Motor neuron (in vitro differentiated cells): ENCODE results near the gene ZNF827. TPM values are rescaled to one million over a fixed set of nuclear protein-coding genes. Genes with fewer than 3 reads are reported as not detected.

Experiments used
- ATAC-seq, 8 experiments: fragments of 200-7000 bp; cut with Tn5 transposase; replicated peaks in 6 of 8; 2 replicates each; pipeline ENCODE4 v1.8.0; 2021; ENCODE audit warnings: mild to moderate bottlenecking in 8 of 8, moderate library complexity in 8 of 8
- H3K27ac ChIP-seq, 2 donors: fragments of 250-450 bp; sonication (Bioruptor Pico); 2 replicates each; pipeline ENCODE4 v1.9.0; 2021; ENCODE audit warnings: antibody characterized with exemption in 2 of 2, mild to moderate bottlenecking in 2 of 2, moderate library complexity in 1 of 2
- H3K4me1 ChIP-seq, 2 donors: fragments of 250-450 bp; sonication (Bioruptor Pico); replicated peaks in 1 of 2; 2 replicates each; pipeline ENCODE4 v1.6.1; 2021; ENCODE audit warnings: antibody characterized with exemption in 2 of 2, mild to moderate bottlenecking in 2 of 2, moderate library complexity in 1 of 2
- H3K4me3 ChIP-seq, 5 donors: fragments of 250-450 bp; sonication (Bioruptor Pico); 2 replicates each; pipeline ENCODE4 v1.9.0; 2021; ENCODE audit warnings: antibody characterized with exemption in 5 of 5, mild to moderate bottlenecking in 5 of 5, moderate library complexity in 4 of 5
- WGBS, 10 experiments: fragments of 450-650 bp; shearing (Covaris generic); methylation state at CpG; one replicate each; pipeline ENCODE4 v1.0.0; 2022; 5-methylcytosine and 5-hydroxymethylcytosine counted together
- in situ Hi-C, 9 experiments: fragments of 400-800 bp; cut with MboI; loops; one replicate each; pipeline ENCODE4 v1.15.0; 2021; ENCODE audit warnings: low sequenced_read_pairs in 9 of 9, low pct_unique_long_range_greater_than_20kb in 2 of 9; ENCODE audit not compliant: unreplicated experiment in 9 of 9
- total RNA-seq, 8 experiments: library from RNA; unstranded; fragments of 300-600 nt; gene quantifications; 2 replicates each; pipeline versions ENCODE4 v1.2.3 to v1.2.4, GENCODE V29; 2022

The ZNF827 gene
- total RNA-seq, 8 experiments from 2014 or later = 13.8 to 40.6 (median 20.6) TPM

DNA sequence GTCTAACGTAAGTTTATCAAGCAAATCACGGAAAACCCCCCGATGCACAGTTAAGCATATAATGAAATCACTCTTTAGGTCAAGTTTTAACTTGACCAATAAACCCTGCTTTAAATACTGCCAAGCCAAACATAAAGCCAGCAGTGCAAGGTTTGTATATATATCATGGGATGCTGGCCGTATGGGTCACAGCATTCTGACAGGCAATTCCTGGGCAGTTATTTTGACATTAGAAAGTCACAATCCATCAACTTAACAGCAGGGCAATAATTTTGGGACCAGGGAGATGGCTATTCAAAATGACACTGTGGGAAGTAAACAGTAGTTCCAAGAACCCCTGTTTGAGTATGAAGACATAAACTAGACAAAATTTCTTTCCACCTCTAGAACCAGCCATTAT lies 116.9 kb downstream of the ZNF827 start:
- in situ Hi-C loops = no loop called here
- 60 to 100% (median 79%) methylated on average over 2 to 4 of the region's 4 CpGs; no CpG with 5 or more reads in 1 of the 10 experiments for WGBS, 10 experiments
- no peak overlapping the region for H3K4me3 ChIP-seq
- H3K4me1 ChIP-seq = peaks cover 19 to 39% of the 10 kb centered on the region in 2 donors
- no peak for ATAC-seq
- H3K27ac ChIP-seq = no peak overlapping the region

DNA sequence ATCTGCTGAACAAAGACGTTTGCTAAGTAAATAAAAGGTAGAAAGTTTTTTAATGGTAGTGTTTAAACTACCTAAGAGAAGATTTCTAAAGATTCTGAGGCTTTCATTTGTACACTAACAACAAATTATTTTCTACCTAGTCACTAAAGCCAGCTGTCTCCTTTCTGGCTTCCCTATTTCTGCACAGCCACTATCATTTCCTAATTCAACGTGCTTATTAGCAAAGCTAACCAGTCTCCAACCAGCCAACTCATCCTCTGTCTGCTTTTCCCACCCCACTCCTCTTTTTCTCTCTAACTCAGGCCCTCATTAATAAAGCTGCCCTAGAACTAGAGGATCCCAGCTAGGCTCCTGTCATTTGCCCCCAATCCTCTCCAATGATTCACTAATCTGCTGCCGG lies 118.2 kb downstream of the ZNF827 start:
- Histone ChIP-seq H3K27ac (no peak overlapping the region), H3K4me1 (peaks cover 19 to 39% of the 10 kb centered on the region in 2 donors), H3K4me3 (no peak overlapping the region)
- in situ Hi-C loops = no loop called here
- 60 to 100% (median 75%) methylated on average over 1 to 3 of the region's 3 CpGs; no CpG with 5 or more reads in 1 of the 10 experiments for WGBS, 10 experiments
- no peak for ATAC-seq

DNA sequence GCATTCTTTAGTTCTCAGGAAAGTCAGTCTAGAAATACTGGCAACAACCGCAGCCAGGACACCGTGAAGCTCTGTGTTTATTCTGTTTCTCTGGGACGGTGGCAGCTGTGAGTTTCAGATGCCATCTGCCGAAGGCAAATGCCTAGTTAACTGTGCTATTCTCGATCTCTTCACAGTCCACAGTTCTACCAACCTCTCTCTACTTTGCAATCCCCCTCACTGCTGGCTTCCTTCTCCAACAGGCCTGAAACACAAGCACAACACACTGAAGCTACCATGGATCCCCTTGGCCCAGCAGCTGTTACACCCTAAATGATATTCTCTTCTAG lies 118.8 kb downstream of the ZNF827 start:
- whole genome bisulfite sequencing, 10 experiments = 72 to 100% (median 92%) methylated on average over 2 to 5 of the region's 5 CpGs; no CpG with 5 or more reads in 3 of the 10 experiments
- in situ Hi-C loops = no loop called here
- Histone ChIP-seq H3K4me3 (no peak overlapping the region), H3K4me1 (peaks cover 19 to 39% of the 10 kb centered on the region in 2 donors), H3K27ac (peak overlapping the region in 1 of 2 donors; percentile 34)
- ATAC-seq = peak in 3 of 8 experiments; percentile 21 to 85 (median 46)

DNA sequence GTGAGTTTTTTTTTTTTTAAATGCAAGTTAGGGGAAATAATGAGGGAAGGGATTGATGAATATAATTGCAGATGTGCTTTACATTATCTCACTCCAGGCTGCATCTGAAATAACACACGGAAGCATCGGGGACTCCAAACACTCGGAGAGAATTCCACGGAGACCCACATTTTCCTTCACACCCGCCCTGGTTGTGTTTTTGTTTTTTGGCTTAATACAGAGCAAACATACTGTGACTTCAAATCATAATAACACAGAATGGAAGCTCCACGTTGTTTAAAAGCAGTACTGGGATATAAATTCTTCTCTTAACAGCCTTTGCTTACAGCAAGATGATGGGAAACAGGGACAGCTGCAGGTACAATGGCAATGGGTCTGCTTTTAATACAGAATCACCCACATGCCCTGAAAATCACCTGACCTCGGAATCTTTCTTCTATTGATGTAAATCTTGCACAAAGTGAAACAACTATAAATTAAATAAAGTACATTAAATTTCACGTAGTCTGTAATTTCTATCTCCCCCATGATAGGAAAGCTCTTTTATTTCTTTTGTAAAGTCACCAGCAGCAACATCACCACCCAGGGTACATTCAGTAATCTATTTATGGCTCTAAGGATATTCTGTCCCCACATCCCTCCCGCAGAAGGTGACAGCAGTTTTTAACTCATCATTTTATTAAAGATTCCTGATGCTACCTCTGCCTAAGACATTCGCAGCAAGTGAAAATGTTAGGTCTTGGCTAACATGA lies 119.3 kb downstream of the ZNF827 start:
- peaks cover 16 to 35% of the 10 kb centered on the region in 2 donors for H3K4me1 ChIP-seq
- peak overlapping the region in 1 of 2 donors; percentile 34 for H3K27ac ChIP-seq
- no peak overlapping the region for H3K4me3 ChIP-seq
- WGBS, 10 experiments = 49 to 100% (median 93%) methylated on average over 2 to 10 of the region's 10 CpGs; no CpG with 5 or more reads in 1 of the 10 experiments
- in situ Hi-C loops = no loop called here
- peak in 1 of 8 experiments; percentile 5 for ATAC-seq

DNA sequence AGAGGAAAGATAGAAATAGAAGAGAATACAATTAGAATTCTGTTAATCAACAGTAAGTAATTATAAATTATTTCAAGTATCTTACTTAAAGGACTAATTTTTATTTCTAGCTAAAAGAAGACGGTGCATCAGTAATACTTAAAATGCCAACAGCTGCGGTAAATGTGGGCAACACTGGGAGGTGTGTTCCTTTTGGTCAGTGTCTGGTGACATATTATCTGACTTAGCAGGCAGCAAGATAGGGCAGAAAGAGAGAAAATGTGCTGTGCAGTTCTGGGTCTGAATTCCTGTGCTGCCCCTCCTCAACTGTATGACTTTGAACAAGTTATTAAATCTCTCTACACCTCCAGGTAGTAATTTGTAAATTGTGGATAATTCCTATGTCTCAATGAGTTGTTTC lies 120.6 kb downstream of the ZNF827 start:
- Histone ChIP-seq H3K4me3 (no peak overlapping the region), H3K27ac (no peak overlapping the region), H3K4me1 (peaks cover 5 to 23% of the 10 kb centered on the region in 2 donors)
- WGBS, 10 experiments = 94 to 100% (median 100%) methylated on average over 1 to 2 of the region's 2 CpGs; no CpG with 5 or more reads in 2 of the 10 experiments
- ATAC-seq = no peak
- in situ Hi-C loops = no loop called here

DNA sequence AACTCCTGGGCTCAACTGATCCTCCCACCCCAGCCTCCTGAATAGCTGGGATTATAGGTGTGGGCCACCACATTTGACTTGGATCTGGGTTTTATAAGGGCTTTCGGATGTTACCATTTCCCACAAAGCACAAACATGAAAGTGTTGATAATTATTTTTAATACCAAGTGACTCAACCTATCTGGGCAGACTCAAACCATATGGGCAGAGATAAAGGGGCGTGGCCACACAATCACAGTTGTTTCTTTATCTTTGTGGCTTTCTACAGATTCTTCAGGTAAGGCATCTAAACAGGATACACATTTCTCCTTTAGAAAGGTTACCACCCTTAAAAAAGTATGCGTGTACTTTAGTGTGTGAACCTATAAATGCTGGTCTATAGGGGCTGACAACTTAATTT lies 122.5 kb downstream of the ZNF827 start:
- no peak overlapping the region for H3K4me3 ChIP-seq
- H3K4me1 ChIP-seq = peaks cover 0 to 13% of the 10 kb centered on the region in 2 donors
- H3K27ac ChIP-seq = no peak overlapping the region
- in situ Hi-C loops = no loop called here
- WGBS, 10 experiments = 66 to 100% (median 93%) methylated on average over 1 to 3 of the region's 3 CpGs; no CpG with 5 or more reads in 2 of the 10 experiments
- no peak for ATAC-seq

DNA sequence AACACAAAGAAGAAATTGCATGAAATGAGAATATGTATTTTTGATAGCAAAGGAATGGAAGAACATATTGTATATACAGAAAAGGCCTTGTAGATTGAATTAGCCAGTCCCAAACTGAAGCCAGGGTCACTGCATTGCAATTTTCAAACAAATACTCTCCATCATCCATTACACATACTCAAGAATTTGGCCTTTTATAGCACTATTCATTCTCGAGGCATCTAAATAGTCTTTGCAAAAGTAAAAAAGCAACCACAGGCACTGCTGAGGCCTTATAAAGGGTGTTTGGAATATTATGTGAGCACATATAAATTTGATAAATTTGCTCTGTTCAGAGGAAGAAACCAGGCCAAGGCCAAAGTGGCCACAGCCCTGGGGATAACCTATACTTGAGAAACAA lies 123.0 kb downstream of the ZNF827 start:
- no peak for ATAC-seq
- peaks cover 0 to 13% of the 10 kb centered on the region in 2 donors for H3K4me1 ChIP-seq
- no peak overlapping the region for H3K4me3 ChIP-seq
- 0 to 100% (median 86%) methylated on average over 1 of the region's 1 CpG; no CpG with 5 or more reads in 4 of the 10 experiments for WGBS, 10 experiments
- in situ Hi-C loops = no loop called here
- no peak overlapping the region for H3K27ac ChIP-seq

DNA sequence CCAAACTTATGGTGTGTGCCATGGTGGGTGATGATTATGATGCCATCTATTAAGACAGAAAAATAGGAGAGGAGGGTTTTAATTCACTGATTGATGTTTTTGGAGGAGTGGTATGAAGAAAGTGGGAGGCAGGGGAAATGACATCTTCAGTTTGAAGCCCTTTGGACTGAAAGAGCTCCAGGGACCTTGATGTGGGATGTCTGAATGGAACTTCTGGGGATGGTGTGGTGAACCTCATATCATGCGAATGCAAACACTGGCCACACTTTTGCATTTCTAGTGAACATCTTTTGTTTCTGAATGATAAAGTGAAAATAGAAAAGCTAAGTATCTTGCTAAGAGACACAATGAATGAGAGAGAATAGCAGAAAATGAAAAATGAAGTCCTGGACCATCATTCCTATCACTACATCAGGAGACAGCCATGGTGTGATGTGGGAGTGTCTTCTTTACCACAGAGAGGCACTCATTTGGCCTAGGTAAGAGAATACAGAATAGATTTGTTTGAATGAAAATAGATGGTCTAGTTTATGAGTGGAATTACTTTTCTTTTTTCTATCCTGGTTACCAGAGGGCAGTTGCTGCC lies 123.5 kb downstream of the ZNF827 start:
- Histone ChIP-seq H3K4me1 (peaks cover 0 to 13% of the 10 kb centered on the region in 2 donors), H3K4me3 (no peak overlapping the region), H3K27ac (no peak overlapping the region)
- WGBS, 10 experiments = 67 to 100% (median 100%) methylated on average over 1 of the region's 1 CpG; no CpG with 5 or more reads in 1 of the 10 experiments
- in situ Hi-C loops = no loop called here
- no peak for ATAC-seq

DNA sequence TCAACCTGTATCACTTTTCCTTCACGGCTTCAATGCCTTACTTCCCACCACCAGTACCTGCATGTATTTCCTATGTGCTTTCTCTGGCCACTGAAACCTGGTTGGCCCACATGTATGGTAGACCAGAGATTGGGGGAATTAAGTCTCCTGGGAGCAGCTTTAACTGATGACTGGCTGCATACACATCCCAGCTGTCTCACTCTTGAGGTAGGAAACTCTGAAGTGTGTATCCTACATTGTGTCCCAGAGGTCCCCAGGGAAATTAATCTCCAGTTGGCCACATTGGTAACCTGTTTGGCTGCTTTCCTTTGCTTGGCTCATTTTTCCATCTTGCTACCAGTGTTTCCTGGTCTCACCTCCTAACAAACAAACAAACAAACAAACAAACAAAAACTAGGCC lies 124.4 kb downstream of the ZNF827 start:
- no peak overlapping the region for H3K27ac ChIP-seq
- ATAC-seq = no peak
- no peak overlapping the region for H3K4me3 ChIP-seq
- in situ Hi-C loops = no loop called here
- WGBS, 10 experiments = 100% methylated on average over 1 of the region's 1 CpG; no CpG with 5 or more reads in 7 of the 10 experiments
- H3K4me1 ChIP-seq = peaks cover 0 to 7% of the 10 kb centered on the region in 2 donors

DNA sequence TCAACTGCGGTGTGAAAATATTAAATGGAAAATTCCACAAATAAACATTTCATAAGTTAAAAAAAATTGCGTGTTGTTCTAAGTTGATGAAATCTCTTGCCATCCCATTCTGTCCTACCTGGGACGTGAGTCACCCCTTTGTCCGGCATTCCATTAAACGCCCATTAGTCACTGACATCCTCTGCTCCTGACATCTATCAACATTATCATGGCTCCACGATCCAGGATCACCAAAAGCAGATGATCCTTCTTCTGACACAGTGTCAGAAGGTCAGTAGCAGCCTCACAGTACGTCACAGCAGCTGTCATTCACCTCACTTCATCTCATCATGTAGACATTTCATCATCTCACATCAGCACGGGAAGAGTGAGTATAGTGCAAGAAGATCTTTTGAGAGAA lies 125.7 kb downstream of the ZNF827 start:
- H3K4me1 ChIP-seq = peaks cover 2 to 8% of the 10 kb centered on the region in 2 donors
- peak in 5 of 8 experiments; percentile 10 to 54 (median 20) for ATAC-seq
- no peak overlapping the region for H3K4me3 ChIP-seq
- in situ Hi-C loops = no loop called here
- WGBS, 10 experiments = 64 to 100% (median 84%) methylated on average over 1 to 8 of the region's 8 CpGs
- no peak overlapping the region for H3K27ac ChIP-seq

DNA sequence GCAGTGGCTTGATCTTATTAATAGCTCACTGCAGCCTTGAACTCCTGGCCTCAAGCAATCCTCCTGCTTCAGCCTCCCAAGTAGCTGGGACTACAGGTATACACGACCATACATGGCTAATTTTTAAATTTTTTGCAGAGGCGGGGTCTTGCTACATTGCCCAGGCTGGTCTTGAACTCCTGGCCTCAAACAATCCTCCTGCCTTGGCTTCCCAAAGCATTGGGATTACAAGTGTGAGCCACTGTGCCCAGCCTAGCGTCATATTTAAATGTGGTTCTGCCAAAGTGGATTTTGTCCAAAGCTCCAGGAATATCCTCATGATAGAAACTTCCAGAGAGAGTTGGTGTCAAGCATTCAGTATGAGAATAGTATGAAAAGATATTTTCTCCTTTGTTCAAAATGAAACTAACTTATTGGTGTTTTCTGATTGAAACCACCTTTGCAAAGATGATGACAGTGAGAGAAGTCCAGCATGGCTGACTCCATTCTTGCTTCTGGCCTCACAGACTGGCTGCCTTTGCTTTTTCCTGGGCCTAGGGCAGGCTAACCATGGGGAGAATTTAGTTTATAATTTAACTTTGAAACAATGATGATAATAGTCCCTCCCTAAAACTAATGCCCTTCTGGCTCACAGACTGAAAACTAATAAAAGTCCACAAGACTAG lies 129.6 kb downstream of the ZNF827 start:
- Histone ChIP-seq H3K4me3 (no peak overlapping the region), H3K27ac (no peak overlapping the region), H3K4me1 (peaks cover 2 to 8% of the 10 kb centered on the region in 2 donors)
- 83 to 100% (median 90%) methylated on average over 1 to 3 of the region's 3 CpGs; no CpG with 5 or more reads in 4 of the 10 experiments for WGBS, 10 experiments
- ATAC-seq = no peak
- in situ Hi-C loops = no loop called here

DNA sequence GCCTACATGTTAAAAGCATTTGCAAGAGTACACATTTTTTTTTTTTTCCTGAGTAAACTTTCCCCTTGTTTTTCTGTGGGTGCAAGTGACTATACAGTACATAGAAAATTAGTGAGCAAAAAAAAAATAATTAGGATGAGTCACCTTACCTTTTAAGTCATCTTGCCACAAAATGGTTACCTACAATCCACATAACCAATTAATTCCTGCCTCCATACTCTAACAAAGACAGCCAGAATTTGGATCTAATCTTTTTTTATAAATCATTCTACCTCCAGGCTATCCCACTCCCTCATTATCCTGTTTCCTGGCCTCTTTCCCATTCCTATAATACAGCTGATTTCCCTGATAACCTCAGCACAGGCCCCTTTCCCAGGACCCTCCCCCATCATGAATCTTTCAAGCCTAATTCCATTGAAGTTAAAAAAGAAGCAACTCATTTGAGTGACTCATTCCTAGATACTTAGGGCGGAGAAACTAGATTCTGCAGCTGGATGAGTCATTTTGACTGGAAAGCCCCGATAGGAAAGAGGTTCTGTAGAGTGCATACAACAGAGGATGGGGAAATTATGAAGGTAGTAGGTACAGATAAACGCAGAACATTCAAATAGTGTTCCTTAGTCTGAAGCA lies 130.5 kb downstream of the ZNF827 start:
- Histone ChIP-seq H3K27ac (no peak overlapping the region), H3K4me1 (peaks cover 2 to 8% of the 10 kb centered on the region in 2 donors), H3K4me3 (no peak overlapping the region)
- in situ Hi-C loops = no loop called here
- 0 to 53% (median 31%) methylated on average over 2 to 3 of the region's 3 CpGs; no CpG with 5 or more reads in 1 of the 10 experiments for WGBS, 10 experiments
- peak; percentile 75 to 95 (median 90) for ATAC-seq

DNA sequence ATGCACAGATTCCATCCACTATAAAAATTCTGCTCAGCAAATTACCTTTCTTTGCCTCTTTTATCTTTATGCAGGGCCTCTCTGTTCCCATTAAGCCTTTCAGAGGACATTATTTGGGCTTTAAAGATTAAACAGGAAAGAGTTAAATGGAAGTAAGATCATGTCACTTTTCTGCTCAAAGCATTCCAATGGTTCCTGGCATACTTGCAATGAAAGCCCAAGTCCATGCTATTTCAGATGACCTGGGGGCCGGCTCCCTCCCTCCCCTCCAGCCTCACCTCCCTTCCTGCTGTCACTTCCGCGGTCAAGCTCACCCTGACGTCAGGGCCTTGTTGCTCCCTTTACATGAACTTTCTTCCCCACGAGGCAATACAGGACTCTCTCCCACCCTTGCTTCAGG lies 133.1 kb downstream of the ZNF827 start:
- in situ Hi-C loops = no loop called here
- H3K27ac ChIP-seq = no peak overlapping the region
- H3K4me3 ChIP-seq = no peak overlapping the region
- WGBS, 10 experiments = 17 to 91% (median 58%) methylated on average over 1 to 5 of the region's 5 CpGs; no CpG with 5 or more reads in 2 of the 10 experiments
- ATAC-seq = no peak
- H3K4me1 ChIP-seq = peaks cover 2 to 8% of the 10 kb centered on the region in 2 donors
